Epithelial cell of prostate (primary cell): ENCODE results near the gene NCOA3.
A peak's percentile ranks its signal among the peaks of the same experiment; 100 is the strongest.
"Not testable (repeated sequence)": the region's sequence is repeated elsewhere in the genome, so short reads cannot be mapped to it uniquely, and the experiment has no call there.

Experiments
- DNase-seq: peaks from one replicate; pipeline ENCODE4 v3.0.0-alpha.2; 2011; ENCODE audit warnings: low read depth, low spot score
- H3K27ac ChIP-seq: fragments of 450-650 bp; 2 replicates; pipeline ENCODE4 v1.5.1; 2017; ENCODE audit warnings: mild to moderate bottlenecking

NCOA3 gene

GRCh38 chr20:47466704-47467459, 34.8 kb upstream of the NCOA3 start:
- H3K27ac ChIP-seq = no peak overlapping the region
- DNase-seq = no peak

GRCh38 chr20:47468290-47469050, 33.2 kb upstream of the NCOA3 start:
- no peak overlapping the region for H3K27ac ChIP-seq
- DNase-seq = no peak

GRCh38 chr20:47475419-47476044, 26.2 kb upstream of the NCOA3 start:
- no peak overlapping the region for H3K27ac ChIP-seq
- no peak for DNase-seq

GRCh38 chr20:47476452-47476851, 25.2 kb upstream of the NCOA3 start:
- no peak for DNase-seq

GRCh38 chr20:47479093-47479492, 22.6 kb upstream of the NCOA3 start:
- no peak overlapping the region for H3K27ac ChIP-seq
- no peak for DNase-seq

More at GRCh38 chr20:47476452-47476851, 25.2 kb upstream of the NCOA3 start:
- no peak overlapping the region for H3K27ac ChIP-seq

- no peak for DNase-seq
Measured at GRCh38 chr20:47479506-47479905, 22.2 kb upstream of the NCOA3 start.

GRCh38 chr20:47480239-47480638, 21.4 kb upstream of the NCOA3 start:
- H3K27ac ChIP-seq = no peak overlapping the region
- no peak for DNase-seq

More at GRCh38 chr20:47479506-47479905, 22.2 kb upstream of the NCOA3 start:
- no peak overlapping the region for H3K27ac ChIP-seq

GRCh38 chr20:47480705-47481104, 21.0 kb upstream of the NCOA3 start:
- no peak overlapping the region for H3K27ac ChIP-seq
- DNase-seq = no peak

- DNase-seq = no peak
- peak overlapping the region; percentile 26 for H3K27ac ChIP-seq
Measured at GRCh38 chr20:47481330-47482216, 20.1 kb upstream of the NCOA3 start.

GRCh38 chr20:47482705-47483104, 19.0 kb upstream of the NCOA3 start:
- no peak for DNase-seq
- H3K27ac ChIP-seq = no peak overlapping the region

- no peak overlapping the region for H3K27ac ChIP-seq
- no peak for DNase-seq
Measured at GRCh38 chr20:47484303-47484702, 17.4 kb upstream of the NCOA3 start.

GRCh38 chr20:47487175-47487917, 14.3 kb upstream of the NCOA3 start:
- no peak overlapping the region for H3K27ac ChIP-seq
- DNase-seq = no peak

GRCh38 chr20:47489448-47489872, 12.2 kb upstream of the NCOA3 start:
- DNase-seq = no peak
- H3K27ac ChIP-seq = no peak overlapping the region

GRCh38 chr20:47490795-47491194, 10.9 kb upstream of the NCOA3 start:
- H3K27ac ChIP-seq = no peak overlapping the region
- DNase-seq = no peak

GRCh38 chr20:47492284-47492683, 9.4 kb upstream of the NCOA3 start:
- DNase-seq = no peak
- H3K27ac ChIP-seq = no peak overlapping the region

- H3K27ac ChIP-seq = peak overlapping the region; percentile 64
- peak; percentile 64 for DNase-seq
Measured at GRCh38 chr20:47493175-47493962, 8.3 kb upstream of the NCOA3 start.

GRCh38 chr20:47493963-47494293, 7.8 kb upstream of the NCOA3 start:
- peak; percentile 43 for DNase-seq
- peak overlapping the region; percentile 64 for H3K27ac ChIP-seq

- H3K27ac ChIP-seq, DNase-seq: not testable (repeated sequence)
Measured at GRCh38 chr20:47494606-47495005, 7.1 kb upstream of the NCOA3 start.

GRCh38 chr20:47496118-47496517, 5.6 kb upstream of the NCOA3 start:
- no peak overlapping the region for H3K27ac ChIP-seq
- DNase-seq = no peak
